ENCODE measurements around the gene PPP2R2B.

The PPP2R2B gene

GRCh38 chr5:146891511-146891910 is 13.0 kb upstream of the PPP2R2B start:
- no peak for DNase-seq (ENCODE audit: low read depth)
- no peak for TF ChIP-seq MAX (IDR thresholded peaks at IDR 0.05; ENCODE audit: low read depth, low read length)
- H3K4me3 ChIP-seq (ENCODE audit: low read depth, low read length), result no peak overlapping the region

- DNase-seq (ENCODE audit: low read depth), result peak; percentile 15
- TF ChIP-seq MYC (IDR thresholded peaks at IDR 0.05; ENCODE audit: low read depth, low read length), result no peak
These were observed 12.3 kb upstream of the PPP2R2B start for GRCh38 chr5:146890731-146891440.

GRCh38 chr5:146890066-146890465 is 11.5 kb upstream of the PPP2R2B start:
- DNase-seq (ENCODE audit: low read depth), result peak; percentile 34
- TF ChIP-seq CTCF (IDR thresholded peaks at IDR 0.05; ENCODE audit: low read depth, low read length), result no peak
- TF ChIP-seq POLR2A (IDR thresholded peaks at IDR 0.05; ENCODE audit: extremely low read depth, insufficient read length), result no peak
- no peak for TF ChIP-seq MYC (IDR thresholded peaks at IDR 0.05; ENCODE audit: low read depth, low read length)
- no peak for TF ChIP-seq MAX (IDR thresholded peaks at IDR 0.05; ENCODE audit: low read depth, low read length)
- no peak overlapping the region for H3K4me3 ChIP-seq (ENCODE audit: low read depth, low read length)

More at GRCh38 chr5:146890731-146891440, 12.3 kb upstream of the PPP2R2B start:
- H3K4me3 ChIP-seq (ENCODE audit: low read depth, low read length), result no peak overlapping the region

GRCh38 chr5:146889169-146889568 is 10.6 kb upstream of the PPP2R2B start:
- no peak overlapping the region for H3K4me3 ChIP-seq (ENCODE audit: low read depth, low read length)
- DNase-seq (ENCODE audit: low read depth), result no peak
- TF ChIP-seq MYC (IDR thresholded peaks at IDR 0.05; ENCODE audit: low read depth, low read length), result no peak
- TF ChIP-seq CTCF (IDR thresholded peaks at IDR 0.05; ENCODE audit: low read depth, low read length), result no peak
- TF ChIP-seq MAX (IDR thresholded peaks at IDR 0.05; ENCODE audit: low read depth, low read length), result no peak
- no peak for TF ChIP-seq POLR2A (IDR thresholded peaks at IDR 0.05; ENCODE audit: extremely low read depth, insufficient read length)

- no peak for TF ChIP-seq MAX (IDR thresholded peaks at IDR 0.05; ENCODE audit: low read depth, low read length)
- TF ChIP-seq CTCF (IDR thresholded peaks at IDR 0.05; ENCODE audit: low read depth, low read length), result no peak
- TF ChIP-seq MYC (IDR thresholded peaks at IDR 0.05; ENCODE audit: low read depth, low read length), result no peak
- TF ChIP-seq POLR2A (IDR thresholded peaks at IDR 0.05; ENCODE audit: extremely low read depth, insufficient read length), result no peak
- DNase-seq (ENCODE audit: low read depth), result no peak
These were observed 9.9 kb upstream of the PPP2R2B start for GRCh38 chr5:146888351-146888978.

GRCh38 chr5:146884066-146884626 is 5.6 kb upstream of the PPP2R2B start:
- TF ChIP-seq MYC (IDR thresholded peaks at IDR 0.05; ENCODE audit: low read depth, low read length) (no peak), MAX (IDR thresholded peaks at IDR 0.05; ENCODE audit: low read depth, low read length) (no peak), CTCF (IDR thresholded peaks at IDR 0.05; ENCODE audit: low read depth, low read length) (no peak), POLR2A (IDR thresholded peaks at IDR 0.05; ENCODE audit: extremely low read depth, insufficient read length) (no peak)
- no peak for DNase-seq (ENCODE audit: low read depth)
- no peak overlapping the region for H3K4me3 ChIP-seq (ENCODE audit: low read depth, low read length)

More at GRCh38 chr5:146888351-146888978, 9.9 kb upstream of the PPP2R2B start:
- H3K4me3 ChIP-seq (ENCODE audit: low read depth, low read length), result no peak overlapping the region
